AG04449 (cell line): ENCODE data around the gene BRSK1.

ENCODE experiments used
- CTCF ChIA-PET: fragments of 350-600 bp; formaldehyde crosslinking; extraction: SDS; loops from one replicate; lab custom pipeline; 2021; ENCODE audit warnings: antibody characterized with exemption; lab: Yijun Ruan, JAX
- POLR2A ChIA-PET: fragments of 400-600, 350-600 bp; formaldehyde crosslinking; extraction: SDS; loops from one replicate; lab custom pipeline; 2020; ENCODE audit warnings: antibody characterized with exemption, inconsistent platforms; lab: Yijun Ruan, JAX
- DNase-seq: peaks from one replicate; pipeline ENCODE4 v3.0.0-alpha.2; 2010; ENCODE audit warnings: low read depth, low spot score
- H3K4me3 ChIP-seq: 2 replicates; pipeline ENCODE4 v1.5.1; 2011; ENCODE audit warnings: low read depth, mild to moderate bottlenecking, control low read depth, low read length
- TF ChIP-seq, protein P1 (sequence below): IDR thresholded peaks from one replicate; pipeline ENCODE4 v1.5.1; 2011; ENCODE audit warnings: mild to moderate bottlenecking, moderate library complexity, low read length, control low read depth, inconsistent platforms; ENCODE audit not compliant: insufficient read depth; ENCODE audit errors: missing control alignments

The BRSK1 gene

DNA sequence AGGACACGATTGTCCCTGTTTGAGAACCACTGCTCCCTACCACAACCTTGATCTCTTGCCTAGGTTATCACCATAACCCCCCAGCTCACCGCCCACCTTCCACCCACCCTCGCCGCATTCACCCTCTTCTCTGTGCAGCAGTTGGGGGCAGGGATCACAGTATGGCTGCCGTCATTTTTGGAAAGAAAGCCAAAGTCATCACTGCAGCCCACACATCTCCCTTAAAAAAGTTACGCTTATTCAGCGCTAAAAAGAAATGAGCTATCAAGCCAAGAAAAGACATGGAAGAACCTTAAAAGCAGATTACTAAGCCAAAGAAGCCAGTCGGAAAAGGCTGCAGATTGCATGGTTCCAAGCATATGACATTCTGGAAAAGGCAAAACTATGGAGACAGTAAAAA lies 14.5 kb upstream of the BRSK1 start:
- TF ChIP-seq, protein P1, sequence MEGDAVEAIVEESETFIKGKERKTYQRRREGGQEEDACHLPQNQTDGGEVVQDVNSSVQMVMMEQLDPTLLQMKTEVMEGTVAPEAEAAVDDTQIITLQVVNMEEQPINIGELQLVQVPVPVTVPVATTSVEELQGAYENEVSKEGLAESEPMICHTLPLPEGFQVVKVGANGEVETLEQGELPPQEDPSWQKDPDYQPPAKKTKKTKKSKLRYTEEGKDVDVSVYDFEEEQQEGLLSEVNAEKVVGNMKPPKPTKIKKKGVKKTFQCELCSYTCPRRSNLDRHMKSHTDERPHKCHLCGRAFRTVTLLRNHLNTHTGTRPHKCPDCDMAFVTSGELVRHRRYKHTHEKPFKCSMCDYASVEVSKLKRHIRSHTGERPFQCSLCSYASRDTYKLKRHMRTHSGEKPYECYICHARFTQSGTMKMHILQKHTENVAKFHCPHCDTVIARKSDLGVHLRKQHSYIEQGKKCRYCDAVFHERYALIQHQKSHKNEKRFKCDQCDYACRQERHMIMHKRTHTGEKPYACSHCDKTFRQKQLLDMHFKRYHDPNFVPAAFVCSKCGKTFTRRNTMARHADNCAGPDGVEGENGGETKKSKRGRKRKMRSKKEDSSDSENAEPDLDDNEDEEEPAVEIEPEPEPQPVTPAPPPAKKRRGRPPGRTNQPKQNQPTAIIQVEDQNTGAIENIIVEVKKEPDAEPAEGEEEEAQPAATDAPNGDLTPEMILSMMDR = no peak
- POLR2A ChIA-PET = interaction anchor here (0.9 to 1.3 kb wide), 2 partner anchors 10 to 12 kb away, joined by 4 read pairs; partner anchors contain the start of gene PPP6R1
- CTCF ChIA-PET = interaction anchor here (0.6 to 1.5 kb wide), 4 partner anchors 9 to 149 kb away, joined by 3 to 6 read pairs (median 4); no protein-coding TSS in a partner anchor
- no peak for DNase-seq
- H3K4me3 ChIP-seq = no peak overlapping the region

DNA sequence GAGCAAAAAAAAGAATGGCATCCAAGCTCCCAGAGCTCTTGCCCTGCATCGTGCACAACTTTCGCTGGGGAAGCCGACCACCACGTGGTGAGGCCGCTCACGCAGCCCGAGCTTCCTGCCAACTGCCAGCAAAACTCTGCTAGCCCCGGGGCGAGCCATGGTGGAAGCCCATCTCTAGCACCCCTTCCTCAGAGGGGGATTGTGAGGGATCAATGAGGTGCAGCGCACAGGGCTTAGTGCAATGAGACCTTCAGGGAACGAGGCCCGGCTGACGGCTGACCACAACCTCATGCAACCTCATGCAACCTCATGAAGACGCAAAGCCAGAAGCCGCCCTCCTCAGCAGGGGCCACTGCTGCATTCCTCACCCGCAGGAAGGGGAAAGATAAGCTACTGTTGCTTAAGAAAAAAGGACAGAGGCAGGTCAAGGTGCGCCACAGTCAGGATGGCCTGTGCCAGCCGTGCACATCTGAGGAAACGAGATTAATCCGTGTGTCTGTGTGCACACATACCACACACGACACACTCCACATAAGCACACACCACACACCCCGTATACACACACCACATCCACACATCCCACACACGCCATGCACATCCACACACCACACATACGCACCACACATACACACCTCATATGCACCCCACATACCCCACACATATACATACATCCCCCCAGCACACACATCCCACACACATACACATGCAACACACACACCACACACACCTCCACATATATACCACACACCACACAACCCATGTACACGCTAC lies 13.4 kb upstream of the BRSK1 start:
- CTCF ChIA-PET = interaction anchor here (0.6 to 1.5 kb wide), 4 partner anchors 8 to 147 kb away, joined by 3 to 6 read pairs (median 4); partner anchors contain the start of gene SYT5
- DNase-seq = no peak
- H3K4me3 ChIP-seq = no peak overlapping the region
- TF ChIP-seq, protein P1 = no peak
- POLR2A ChIA-PET = interaction anchor here (1.3 kb wide), 1 partner anchor 9 kb away, joined by 4 read pairs; the partner anchor contains the start of gene HSPBP1

DNA sequence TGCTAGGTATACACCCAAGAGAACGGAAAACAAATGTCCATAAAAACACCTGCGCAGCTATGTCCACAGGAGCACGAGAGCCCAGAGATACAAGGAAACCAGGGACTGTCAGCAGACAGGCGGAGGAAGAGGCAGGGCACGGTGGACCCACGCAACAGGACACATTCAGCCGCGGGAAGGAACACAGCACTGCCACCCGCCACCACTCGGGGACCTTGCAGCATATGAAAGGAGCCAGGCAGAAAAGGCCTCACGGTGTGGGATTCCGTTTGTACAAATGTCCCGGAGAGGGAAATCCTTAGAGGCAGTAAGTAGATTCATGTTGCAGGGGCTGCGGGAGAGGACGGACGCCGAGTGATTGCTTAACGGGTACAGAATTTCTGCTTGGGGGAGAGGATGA lies 11.7 kb upstream of the BRSK1 start:
- ChIA-PET POLR2A (no interaction called here), CTCF (no interaction called here)
- no peak for DNase-seq
- H3K4me3 ChIP-seq = no peak overlapping the region
- TF ChIP-seq, protein P1 = no peak

DNA sequence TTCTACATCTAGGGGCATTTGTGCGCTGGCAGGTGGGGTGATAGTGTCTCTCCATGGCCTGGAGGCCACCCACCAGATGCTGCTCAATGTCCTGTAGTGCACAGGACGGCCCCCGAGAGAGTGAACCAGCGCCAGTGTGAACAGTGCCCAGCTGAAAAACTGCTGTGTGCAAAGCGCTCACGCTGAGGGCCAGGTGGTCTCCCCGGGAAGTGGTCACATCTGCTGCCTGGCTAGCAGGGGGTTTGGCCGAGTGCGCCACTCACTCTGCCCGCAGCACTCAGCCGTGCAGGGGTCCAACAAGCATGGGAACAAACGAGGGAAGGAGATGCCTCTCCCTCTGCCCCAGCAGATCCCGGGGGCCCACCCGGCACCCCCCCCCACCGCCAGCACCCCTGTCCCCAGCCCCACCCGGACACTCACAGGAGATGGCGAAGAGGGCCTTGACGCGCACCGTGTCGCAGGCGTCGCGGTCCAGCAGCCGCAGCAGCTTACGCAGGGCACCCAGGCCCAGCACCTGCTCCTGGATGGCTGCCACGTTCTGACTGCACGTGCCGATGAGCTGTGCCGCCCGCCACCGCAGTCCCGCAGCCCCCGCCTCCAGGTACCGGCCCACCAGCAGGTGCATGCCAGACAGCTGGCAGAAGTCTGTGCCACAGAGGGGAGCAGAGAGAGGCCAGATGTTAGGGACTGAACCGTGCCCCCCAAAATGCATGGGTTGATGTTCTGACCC lies 9.7 kb upstream of the BRSK1 start:
- CTCF ChIA-PET = no interaction called here
- H3K4me3 ChIP-seq = no peak overlapping the region
- TF ChIP-seq, protein P1 = no peak
- no peak for DNase-seq
- POLR2A ChIA-PET = interaction anchor here (0.8 kb wide), 1 partner anchor 15 kb away, joined by 4 read pairs; the partner anchor contains the start of gene PPP6R1

DNA sequence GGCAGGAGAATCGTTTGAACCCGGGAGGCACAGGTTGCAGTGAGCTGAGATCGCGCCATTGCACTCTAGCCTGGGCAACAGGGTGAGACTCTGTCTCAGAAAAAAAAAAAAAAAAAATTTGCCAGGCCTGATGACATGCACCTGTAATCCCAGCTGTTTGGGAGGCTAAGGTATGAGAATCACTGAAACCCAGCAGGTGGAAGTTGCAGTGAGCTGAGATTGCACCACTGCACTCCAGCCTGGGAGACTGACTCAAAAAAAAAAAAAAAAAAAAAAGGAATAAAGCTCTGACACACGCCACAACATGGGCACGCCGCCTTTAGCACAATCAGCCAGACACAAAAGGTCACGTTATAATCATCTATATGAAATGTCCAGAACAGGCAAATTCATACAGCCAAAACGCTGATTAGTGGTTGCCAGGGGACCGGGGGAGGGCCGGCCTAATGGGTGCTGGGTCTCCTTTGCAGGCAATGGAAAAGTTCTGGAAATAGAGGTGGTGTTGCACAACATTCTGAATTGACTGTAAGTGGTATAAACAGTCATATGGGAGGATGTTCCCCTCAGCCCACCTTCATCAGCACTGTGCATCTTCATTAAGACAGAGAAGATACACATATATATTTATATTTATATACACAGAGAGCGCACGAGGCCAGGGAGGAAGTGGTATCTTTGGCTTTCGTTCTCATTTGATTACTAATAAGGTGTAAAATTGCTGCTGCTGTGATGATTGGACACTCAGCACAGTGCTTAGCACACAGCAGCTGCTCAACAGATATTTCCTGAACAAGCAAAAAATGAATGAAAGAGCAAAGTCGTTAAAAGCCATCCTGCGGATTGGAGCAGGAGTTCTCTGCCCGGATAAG lies 7.7 kb upstream of the BRSK1 start:
- CTCF ChIA-PET = interaction anchor here (0.6 to 2.3 kb wide), 2 partner anchors 25 to 211 kb away, joined by 5 to 6 read pairs; no protein-coding TSS in a partner anchor
- no peak overlapping the region for H3K4me3 ChIP-seq
- DNase-seq = no peak
- POLR2A ChIA-PET = no interaction called here
- TF ChIP-seq, protein P1 = no peak
